ENCODE results near the gene OR9Q1. TPM values are rescaled to one million over a fixed set of nuclear protein-coding genes. Genes with fewer than 3 reads are reported as not detected.
"Not testable (repeated sequence)": the region's sequence is repeated elsewhere in the genome, so short reads cannot be mapped to it uniquely, and the experiment has no call there.

OR9Q1 gene
- total RNA-seq, 2 experiments from 2014 or later, result not detected

- Mint-ChIP-seq H3K27me3 (peaks cover 4% of the 10 kb centered on the region), H3K4me3 (no peak overlapping the region), H3K27ac (no peak overlapping the region), H3K36me3 (no peaks in the 10 kb centered on the region), H3K9me3 (no peaks in the 10 kb centered on the region), H3K4me1 (no peaks in the 10 kb centered on the region)
- POLR2A ChIA-PET, result no interaction called here
- DNase-seq (no peak), ATAC-seq (ENCODE audit: low read depth) (no peak)
Measured at GRCh38 chr11:58192229-58192628, 168.5 kb downstream of the OR9Q1 start.

- peaks cover 5% of the 10 kb centered on the region for H3K27me3 Mint-ChIP-seq
- ATAC-seq (ENCODE audit: low read depth) (no peak), DNase-seq (no peak)
- no peak overlapping the region for H3K4me3 Mint-ChIP-seq
- POLR2A ChIA-PET, result no interaction called here
- H3K27ac Mint-ChIP-seq, result no peak overlapping the region
- H3K36me3 Mint-ChIP-seq, result no peaks in the 10 kb centered on the region
- H3K9me3 Mint-ChIP-seq, result no peaks in the 10 kb centered on the region
- no peaks in the 10 kb centered on the region for H3K4me1 Mint-ChIP-seq
Measured at GRCh38 chr11:58193391-58193790, 169.7 kb downstream of the OR9Q1 start.

GRCh38 chr11:58195939-58196338, 172.3 kb downstream of the OR9Q1 start:
- no peak overlapping the region for H3K4me3 Mint-ChIP-seq
- POLR2A ChIA-PET, result no interaction called here
- DNase-seq (no peak), ATAC-seq (ENCODE audit: low read depth) (no peak)
- H3K9me3 Mint-ChIP-seq, result no peaks in the 10 kb centered on the region
- no peak overlapping the region for H3K27ac Mint-ChIP-seq
- no peaks in the 10 kb centered on the region for H3K36me3 Mint-ChIP-seq
- H3K4me1 Mint-ChIP-seq, result no peaks in the 10 kb centered on the region
- peaks cover 2% of the 10 kb centered on the region for H3K27me3 Mint-ChIP-seq

GRCh38 chr11:58199271-58199670, 175.6 kb downstream of the OR9Q1 start:
- no peaks in the 10 kb centered on the region for H3K9me3 Mint-ChIP-seq
- DNase-seq, result no peak
- H3K4me3 Mint-ChIP-seq, result no peak overlapping the region
- POLR2A ChIA-PET, result no interaction called here
- no peak overlapping the region for H3K27ac Mint-ChIP-seq
- no peaks in the 10 kb centered on the region for H3K4me1 Mint-ChIP-seq
- H3K36me3 Mint-ChIP-seq, result no peaks in the 10 kb centered on the region
- H3K27me3 Mint-ChIP-seq, result peaks cover 2% of the 10 kb centered on the region
- ATAC-seq (ENCODE audit: low read depth), result no peak

GRCh38 chr11:58204042-58204441, 180.4 kb downstream of the OR9Q1 start, which contains the start of gene OR1S2:
Gene OR1S2 (minus strand): TSS chr11:58204142. CDS start chr11:58204142, 0 bp downstream.
- Mint-ChIP-seq H3K9me3 (no peaks in the 10 kb centered on the region), H3K27me3 (peaks cover 2% of the 10 kb centered on the region), H3K4me3 (no peak within 1 kb of the TSS), H3K36me3 (no peaks in the 10 kb centered on the region), H3K27ac (no peak within 1 kb of the TSS), H3K4me1 (no peaks in the 10 kb centered on the region)
- POLR2A ChIA-PET, result no interaction called here
- DNase-seq (no peak), ATAC-seq (ENCODE audit: low read depth) (no peak)

- DNase-seq; H3K9me3 Mint-ChIP-seq; H3K27me3 Mint-ChIP-seq; H3K4me3 Mint-ChIP-seq; H3K36me3 Mint-ChIP-seq; POLR2A ChIA-PET; ATAC-seq (ENCODE audit: low read depth); H3K4me1 Mint-ChIP-seq; H3K27ac Mint-ChIP-seq: not testable (repeated sequence)
Measured at GRCh38 chr11:58212420-58212819, 188.7 kb downstream of the OR9Q1 start, which contains the start of gene OR1S1. Gene OR1S1 (plus strand): TSS chr11:58212720.

GRCh38 chr11:58216476-58216875, 192.8 kb downstream of the OR9Q1 start:
- no peak overlapping the region for H3K27ac Mint-ChIP-seq
- no peaks in the 10 kb centered on the region for H3K27me3 Mint-ChIP-seq
- ATAC-seq (ENCODE audit: low read depth), result no peak
- POLR2A ChIA-PET, result no interaction called here
- no peaks in the 10 kb centered on the region for H3K4me1 Mint-ChIP-seq
- H3K4me3 Mint-ChIP-seq, result no peak overlapping the region
- H3K9me3 Mint-ChIP-seq, result peaks cover 1% of the 10 kb centered on the region
- DNase-seq, result no peak
- no peaks in the 10 kb centered on the region for H3K36me3 Mint-ChIP-seq

- Mint-ChIP-seq H3K27ac (no peak overlapping the region), H3K36me3 (no peaks in the 10 kb centered on the region), H3K27me3 (no peaks in the 10 kb centered on the region), H3K4me1 (no peaks in the 10 kb centered on the region), H3K4me3 (no peak overlapping the region), H3K9me3 (no peaks in the 10 kb centered on the region)
- DNase-seq (no peak), ATAC-seq (ENCODE audit: low read depth) (no peak)
- POLR2A ChIA-PET, result no interaction called here
Measured at GRCh38 chr11:58222721-58223120, 199.0 kb downstream of the OR9Q1 start.

- no peaks in the 10 kb centered on the region for H3K9me3 Mint-ChIP-seq
- no peak for ATAC-seq (ENCODE audit: low read depth)
- no peak overlapping the region for H3K27ac Mint-ChIP-seq
- DNase-seq, result no peak
- no peaks in the 10 kb centered on the region for H3K4me1 Mint-ChIP-seq
- POLR2A ChIA-PET, result no interaction called here
- H3K27me3 Mint-ChIP-seq, result peaks cover 2% of the 10 kb centered on the region
- no peak overlapping the region for H3K4me3 Mint-ChIP-seq
- H3K36me3 Mint-ChIP-seq, result no peaks in the 10 kb centered on the region
Measured at GRCh38 chr11:58227956-58228615, 204.4 kb downstream of the OR9Q1 start.

Other genes with a start within 250 kb of the OR9Q1 start
- gene OR6Q1, start 7.1 kb downstream of the OR9Q1 start, total RNA-seq, result not detected
- gene OR9I1, start 101.6 kb downstream of the OR9Q1 start, total RNA-seq, result not detected
- not detected for gene OR9Q2, start 165.2 kb downstream of the OR9Q1 start, total RNA-seq
- not detected for gene OR1S2, start 180.3 kb downstream of the OR9Q1 start, total RNA-seq
- not detected for gene OR1S1, start 188.8 kb downstream of the OR9Q1 start, total RNA-seq
- not detected for gene OR10Q1, start 205.0 kb downstream of the OR9Q1 start, total RNA-seq
- gene OR10W1, start 244.4 kb downstream of the OR9Q1 start, total RNA-seq, result not detected